Naive thymus-derived CD4-positive, alpha-beta T cell (primary cell): ENCODE results near the gene SYT17. TPM values are rescaled to one million over a fixed set of nuclear protein-coding genes. Genes with fewer than 3 reads are reported as not detected.

Experiments used
- ATAC-seq: fragments of 150-1000 bp; cut with Tn5 transposase; 2 replicates; pipeline ENCODE4 v1.10.0; 2021; ENCODE audit warnings: mild to moderate bottlenecking, moderate library complexity
- CTCF ChIA-PET: fragments of 350-600 bp; sonication (Branson Sonifier 250); formaldehyde crosslinking; loops from one replicate; lab custom pipeline; 2021; ENCODE audit warnings: antibody characterized with exemption; lab: Charles Lee
- POLR2A ChIA-PET: fragments of 350-600 bp; sonication (Branson Sonifier 250); formaldehyde crosslinking; loops from one replicate; lab custom pipeline; 2021; ENCODE audit warnings: antibody characterized with exemption, inconsistent platforms; lab: Charles Lee
- DNase-seq, 9 donors: peaks; one replicate each; pipeline versions ENCODE4 v3.0.0 to v3.0.0-alpha.2; 2020 to 2022; ENCODE audit warnings: mixed read lengths in 1 of 9
- H3K27ac ChIP-seq: one replicate; pipeline ENCODE4 v1.7.0; 2013; ENCODE audit warnings: mild to moderate bottlenecking, low read depth, low read length, moderate library complexity
- H3K27me3 ChIP-seq, 2 donors: one replicate each; pipeline ENCODE4 v1.7.0; 2013; ENCODE audit warnings: low read length in 2 of 2, mild to moderate bottlenecking in 2 of 2, moderate library complexity in 2 of 2; ENCODE audit not compliant: control insufficient read depth in 2 of 2, insufficient read depth in 2 of 2
- H3K36me3 ChIP-seq, 3 experiments: 1 replicate in 2 of 3; 2 replicates in 1 of 3; pipeline ENCODE4 v1.7.0; 2013; ENCODE audit warnings: low read length in 3 of 3, mild to moderate bottlenecking in 3 of 3, moderate library complexity in 1 of 3; ENCODE audit not compliant: insufficient read depth in 3 of 3, control insufficient read depth in 2 of 3
- H3K4me1 ChIP-seq, 2 donors: one replicate each; pipeline ENCODE4 v1.7.0; 2013; ENCODE audit warnings: low read length in 2 of 2, mild to moderate bottlenecking in 2 of 2, moderate library complexity in 1 of 2; ENCODE audit not compliant: control insufficient read depth in 2 of 2, insufficient read depth in 2 of 2
- H3K4me3 ChIP-seq: 2 replicates; pipeline ENCODE4 v1.7.0; 2013; ENCODE audit warnings: mild to moderate bottlenecking, low read length
- H3K9me3 ChIP-seq, 3 experiments: 1 replicate in 2 of 3; 2 replicates in 1 of 3; pipeline ENCODE4 v1.7.0; 2013; ENCODE audit warnings: low read length in 3 of 3; ENCODE audit not compliant: control insufficient read depth in 2 of 3
- H3K27ac Mint-ChIP-seq, 9 donors: one replicate each; pipeline ENCODE4 v1.8.0; 2020 to 2022; ENCODE audit warnings: mixed read lengths in 9 of 9, mild to moderate bottlenecking in 8 of 9, moderate library complexity in 5 of 9, inconsistent platforms in 2 of 9
- H3K27me3 Mint-ChIP-seq, 5 donors: one replicate each; pipeline ENCODE4 v1.8.0; 2021 to 2022; ENCODE audit warnings: mixed read lengths in 5 of 5, mild to moderate bottlenecking in 1 of 5
- H3K36me3 Mint-ChIP-seq, 5 donors: one replicate each; pipeline ENCODE4 v1.8.0; 2020 to 2022; ENCODE audit warnings: mixed read lengths in 5 of 5, mild to moderate bottlenecking in 3 of 5, inconsistent platforms in 1 of 5
- H3K4me1 Mint-ChIP-seq, 7 donors: one replicate each; pipeline ENCODE4 v1.8.0; 2020 to 2022; ENCODE audit warnings: mixed read lengths in 7 of 7, mild to moderate bottlenecking in 3 of 7, inconsistent platforms in 1 of 7
- H3K4me3 Mint-ChIP-seq, 10 donors: one replicate each; pipeline ENCODE4 v1.8.0; 2020 to 2022; ENCODE audit warnings: mild to moderate bottlenecking in 10 of 10, mixed read lengths in 10 of 10, moderate library complexity in 6 of 10, inconsistent platforms in 2 of 10
- H3K9me3 Mint-ChIP-seq, 11 donors: one replicate each; pipeline ENCODE4 v1.8.0; 2020 to 2022; ENCODE audit warnings: mixed read lengths in 11 of 11, mild to moderate bottlenecking in 4 of 11, inconsistent platforms in 1 of 11, moderate library complexity in 1 of 11
- intact Hi-C, 2 donors: fragments of 100-400 bp; cut with micrococcal nuclease; formaldehyde crosslinking; loops; one replicate each; pipeline ENCODE4 v1.15.1; 2023
- polyA plus RNA-seq, 2 donors: library from polyadenylated mRNA; unstranded; fragments of 300-500 nt; fragmentation: Illumina TruSeq; gene quantifications; one replicate each; pipeline ENCODE4 v1.2.3, GENCODE V29; 2021
- total RNA-seq, 6 experiments: library from RNA in 5 of 6; stranded (reverse) in 5 of 6; gene quantifications; 1 replicate in 5 of 6; 2 replicates in 1 of 6; pipeline ENCODE4 v1.2.3 and lab custom pipeline; 2021 to 2026

The SYT17 gene
- total and polyA plus RNA-seq, 7 experiments from 2014 or later = 0.08 to 3.6 (median 0.24) TPM; not detected in 4

DNA sequence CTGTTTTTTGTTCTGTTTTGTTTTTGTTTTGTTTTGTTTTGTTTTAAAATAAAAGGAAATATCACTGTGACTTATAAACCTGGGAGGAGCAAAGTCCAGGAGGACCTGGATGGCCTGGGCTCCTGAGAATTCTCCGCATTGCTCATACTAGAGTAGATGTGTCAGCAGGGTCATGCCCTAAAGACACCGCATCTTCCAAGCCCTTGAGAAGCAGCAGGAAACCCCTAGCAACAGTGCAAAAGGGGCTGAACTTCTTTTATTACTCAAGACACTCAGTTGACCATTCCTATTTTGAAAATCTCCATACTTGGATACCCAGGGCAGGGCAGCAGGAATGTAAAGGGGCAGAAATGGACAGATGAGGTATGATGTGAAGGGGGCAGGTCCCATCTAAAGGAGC is 51.8 kb downstream of the SYT17 start:
- ChIA-PET POLR2A (no interaction called here), CTCF (no interaction called here)
- no peak overlapping the region for H3K4me3 ChIP-seq
- Mint-ChIP-seq H3K36me3 (peaks cover 0 to 5% (median 0%) of the 10 kb centered on the region in 5 donors), H3K4me1 (no peaks in the 10 kb centered on the region), H3K4me3 (no peak overlapping the region), H3K27me3 (peaks cover 0 to 15% (median 12%) of the 10 kb centered on the region in 5 donors), H3K27ac (no peak overlapping the region), H3K9me3 (peaks cover 6 to 41% (median 13%) of the 10 kb centered on the region in 11 donors)
- ATAC-seq = no peak
- H3K9me3 ChIP-seq = no peaks in the 10 kb centered on the region
- no peaks in the 10 kb centered on the region for H3K27me3 ChIP-seq
- no peak overlapping the region for H3K27ac ChIP-seq
- intact Hi-C loops = no loop called here
- DNase-seq = no peak
- no peaks in the 10 kb centered on the region for H3K4me1 ChIP-seq
- H3K36me3 ChIP-seq = no peaks in the 10 kb centered on the region

DNA sequence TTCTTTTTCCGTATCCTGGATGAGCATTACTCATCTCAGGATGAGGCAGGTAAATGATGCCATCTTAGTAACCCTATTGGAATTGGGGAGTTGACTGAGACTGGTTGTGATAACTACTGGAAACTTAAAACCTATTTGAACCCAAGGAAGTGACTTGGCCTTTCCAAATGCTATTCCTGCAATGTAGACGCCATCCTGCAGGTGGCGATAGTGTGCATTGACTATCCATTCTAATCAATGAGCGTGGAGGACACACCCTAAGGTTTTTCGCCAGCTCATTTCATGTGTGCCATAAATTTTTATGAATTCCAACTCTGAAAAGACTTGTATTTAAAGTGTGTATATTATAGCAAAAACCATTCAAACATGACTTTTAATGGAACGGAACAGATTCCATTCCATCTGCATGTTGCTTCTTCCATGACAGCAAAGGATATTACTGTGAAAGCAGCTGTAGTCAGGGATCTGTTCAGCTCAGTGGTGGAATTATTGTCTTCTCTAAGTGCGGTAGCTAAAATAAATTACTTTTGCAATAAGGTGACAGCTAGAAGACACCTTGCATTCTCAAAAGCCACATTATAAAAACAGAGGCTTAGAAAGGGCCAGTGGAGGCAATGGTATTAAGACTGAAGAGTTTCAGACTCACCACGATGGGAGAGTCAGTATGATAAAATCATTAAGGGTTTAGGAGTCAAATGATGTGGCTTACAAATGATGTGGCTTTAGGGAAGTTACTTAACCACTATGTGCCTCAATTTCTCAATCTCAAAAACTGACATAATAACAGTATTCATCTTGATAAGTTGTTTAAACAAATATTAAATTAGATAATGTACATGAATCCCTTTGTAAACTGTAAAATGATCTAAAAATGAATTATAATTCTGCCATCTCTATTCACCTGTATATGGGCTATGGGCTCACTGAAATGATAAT is 55.5 kb downstream of the SYT17 start:
- H3K27ac ChIP-seq = no peak overlapping the region
- H3K27me3 Mint-ChIP-seq = peaks cover 0 to 18% (median 15%) of the 10 kb centered on the region in 5 donors
- peaks cover 1 to 29% (median 7%) of the 10 kb centered on the region in 11 donors for H3K9me3 Mint-ChIP-seq
- H3K36me3 ChIP-seq = no peaks in the 10 kb centered on the region
- H3K4me3 Mint-ChIP-seq = no peak overlapping the region
- H3K27ac Mint-ChIP-seq = no peak overlapping the region
- H3K4me1 Mint-ChIP-seq = no peaks in the 10 kb centered on the region
- no peaks in the 10 kb centered on the region for H3K27me3 ChIP-seq
- no peaks in the 10 kb centered on the region for H3K9me3 ChIP-seq
- no peak overlapping the region for H3K4me3 ChIP-seq
- H3K4me1 ChIP-seq = no peaks in the 10 kb centered on the region
- peaks cover 0 to 5% (median 0%) of the 10 kb centered on the region in 5 donors for H3K36me3 Mint-ChIP-seq
- CTCF ChIA-PET = no interaction called here
- DNase-seq (peak in 1 of 9 donors; percentile 33), ATAC-seq (no peak)
- POLR2A ChIA-PET = no interaction called here
- intact Hi-C loops = no loop called here

DNA sequence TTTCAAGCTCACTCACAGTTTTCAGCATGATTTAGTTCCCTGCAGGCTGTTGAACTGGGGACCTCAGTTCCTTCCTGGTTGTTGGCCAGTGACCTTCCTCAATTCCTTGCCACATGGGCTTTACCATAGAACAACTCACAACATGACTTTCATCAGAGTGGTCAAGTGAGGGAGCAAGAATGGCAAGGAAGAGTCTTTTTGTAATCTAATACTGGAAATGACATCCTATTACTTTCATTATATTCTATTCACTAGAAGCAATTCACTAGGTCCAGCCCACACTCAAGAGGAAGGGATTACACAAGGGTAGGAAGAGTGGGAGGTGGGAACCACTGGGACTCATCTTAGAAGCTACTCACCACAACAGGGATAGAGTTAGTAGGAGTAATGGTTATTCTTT is 57.6 kb downstream of the SYT17 start:
- ATAC-seq (no peak), DNase-seq (no peak)
- Mint-ChIP-seq H3K4me3 (no peak overlapping the region), H3K27ac (no peak overlapping the region), H3K4me1 (no peaks in the 10 kb centered on the region), H3K9me3 (peaks cover 0 to 25% (median 6%) of the 10 kb centered on the region in 11 donors), H3K27me3 (peaks cover 0 to 19% (median 11%) of the 10 kb centered on the region in 5 donors), H3K36me3 (peaks cover 0 to 5% (median 0%) of the 10 kb centered on the region in 5 donors)
- H3K36me3 ChIP-seq = no peaks in the 10 kb centered on the region
- no peak overlapping the region for H3K4me3 ChIP-seq
- H3K4me1 ChIP-seq = no peaks in the 10 kb centered on the region
- CTCF ChIA-PET = no interaction called here
- no peaks in the 10 kb centered on the region for H3K9me3 ChIP-seq
- no peaks in the 10 kb centered on the region for H3K27me3 ChIP-seq
- no peak overlapping the region for H3K27ac ChIP-seq
- intact Hi-C loops = no loop called here
- POLR2A ChIA-PET = no interaction called here

DNA sequence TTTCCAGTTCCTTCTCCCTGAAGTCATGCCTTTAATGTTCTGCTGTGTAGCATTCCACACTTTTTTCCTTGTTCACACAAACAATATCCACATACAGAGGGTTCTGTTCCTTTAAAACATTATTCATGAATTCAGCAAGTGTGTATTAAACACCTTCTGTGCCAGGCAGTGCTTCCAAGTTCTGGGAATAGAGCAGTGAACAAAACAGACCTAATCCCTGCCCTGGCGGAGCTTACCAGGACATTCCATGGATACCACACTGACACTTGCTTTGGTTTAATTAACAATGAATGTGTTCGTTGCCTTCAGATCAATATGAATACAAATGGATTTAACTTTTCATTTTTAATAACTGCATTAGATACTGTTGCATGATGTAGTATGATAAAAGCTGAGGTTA is 59.6 kb downstream of the SYT17 start:
- H3K36me3 Mint-ChIP-seq = peaks cover 0 to 5% (median 0%) of the 10 kb centered on the region in 5 donors
- no peak for ATAC-seq

DNA sequence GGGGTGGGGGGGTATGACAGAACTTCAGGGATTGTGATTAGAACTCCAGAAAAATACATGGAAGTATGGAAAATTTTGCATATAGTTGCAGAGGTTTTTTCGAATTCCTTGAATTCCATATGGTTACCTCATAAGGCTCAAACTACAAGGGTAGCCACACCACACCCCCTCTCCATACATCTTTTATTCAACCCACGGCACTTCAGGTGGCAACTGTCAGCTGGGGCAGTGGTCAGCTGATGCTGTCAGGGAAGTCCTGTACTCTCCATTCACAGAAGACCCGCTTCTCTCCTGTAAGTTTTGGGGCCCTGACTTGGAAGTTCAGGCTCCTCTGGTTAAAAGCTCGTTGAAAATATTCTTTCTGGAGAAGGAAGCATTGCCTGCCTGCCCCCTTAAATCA is 60.0 kb downstream of the SYT17 start:
- H3K27ac Mint-ChIP-seq = no peak overlapping the region
- CTCF ChIA-PET = no interaction called here
- Histone ChIP-seq H3K9me3 (no peaks in the 10 kb centered on the region), H3K4me1 (no peaks in the 10 kb centered on the region), H3K36me3 (no peaks in the 10 kb centered on the region), H3K4me3 (no peak overlapping the region), H3K27ac (no peak overlapping the region), H3K27me3 (no peaks in the 10 kb centered on the region)
- no peak for ATAC-seq
- no peak for DNase-seq
- H3K9me3 Mint-ChIP-seq = peaks cover 0 to 23% (median 6%) of the 10 kb centered on the region in 11 donors
- no peaks in the 10 kb centered on the region for H3K4me1 Mint-ChIP-seq
- H3K4me3 Mint-ChIP-seq = no peak overlapping the region
- peaks cover 0 to 22% (median 14%) of the 10 kb centered on the region in 5 donors for H3K27me3 Mint-ChIP-seq
- peaks cover 0 to 5% (median 0%) of the 10 kb centered on the region in 5 donors for H3K36me3 Mint-ChIP-seq
- intact Hi-C loops = no loop called here
- POLR2A ChIA-PET = no interaction called here

More for the DNA sequence above, 59.6 kb downstream of the SYT17 start:
- no peak overlapping the region for H3K4me3 ChIP-seq
- Mint-ChIP-seq H3K4me1 (no peaks in the 10 kb centered on the region), H3K4me3 (no peak overlapping the region), H3K27ac (no peak overlapping the region), H3K9me3 (peaks cover 0 to 23% (median 6%) of the 10 kb centered on the region in 11 donors), H3K27me3 (peaks cover 0 to 22% (median 14%) of the 10 kb centered on the region in 5 donors)
- no peaks in the 10 kb centered on the region for H3K4me1 ChIP-seq
- no peaks in the 10 kb centered on the region for H3K9me3 ChIP-seq
- ChIA-PET POLR2A (no interaction called here), CTCF (no interaction called here)
- H3K27ac ChIP-seq = no peak overlapping the region
- H3K36me3 ChIP-seq = no peaks in the 10 kb centered on the region
- no peak for DNase-seq
- no peaks in the 10 kb centered on the region for H3K27me3 ChIP-seq
- intact Hi-C loops = no loop called here

DNA sequence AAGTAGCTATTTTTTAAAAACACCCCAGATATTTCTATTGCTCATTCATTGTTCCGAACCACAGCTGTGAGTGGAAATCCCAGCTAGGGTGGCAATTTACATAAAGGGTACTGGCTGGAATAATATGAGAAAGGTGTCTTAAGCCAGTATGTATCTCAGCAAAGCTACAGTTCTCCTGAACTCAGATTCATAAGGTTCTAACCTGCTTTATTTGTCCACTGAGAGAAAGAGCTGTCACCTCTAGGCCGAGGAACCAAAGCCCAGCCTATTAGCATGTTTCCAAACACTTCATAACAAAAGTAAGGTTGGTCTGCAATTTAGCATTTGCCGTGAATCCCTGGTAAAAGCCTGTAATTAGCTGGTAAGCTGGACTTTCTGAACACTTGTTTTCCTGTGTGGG is 60.5 kb downstream of the SYT17 start:
- Histone ChIP-seq H3K27ac (no peak overlapping the region), H3K4me1 (no peaks in the 10 kb centered on the region), H3K4me3 (no peak overlapping the region), H3K9me3 (no peaks in the 10 kb centered on the region), H3K27me3 (no peaks in the 10 kb centered on the region), H3K36me3 (no peaks in the 10 kb centered on the region)
- peaks cover 0 to 5% (median 0%) of the 10 kb centered on the region in 5 donors for H3K36me3 Mint-ChIP-seq
- intact Hi-C loops = no loop called here
- DNase-seq (no peak), ATAC-seq (no peak)
- CTCF ChIA-PET = no interaction called here
- POLR2A ChIA-PET = no interaction called here
- H3K4me1 Mint-ChIP-seq = no peaks in the 10 kb centered on the region
- peaks cover 0 to 23% (median 6%) of the 10 kb centered on the region in 11 donors for H3K9me3 Mint-ChIP-seq
- H3K4me3 Mint-ChIP-seq = no peak overlapping the region
- H3K27ac Mint-ChIP-seq = no peak overlapping the region
- H3K27me3 Mint-ChIP-seq = peaks cover 0 to 22% (median 14%) of the 10 kb centered on the region in 5 donors
